Mesendoderm (in vitro differentiated cells): Measurements from ENCODE around the gene TSPAN16.
"Not testable (repeated sequence)": the region's sequence is repeated elsewhere in the genome, so short reads cannot be mapped to it uniquely, and the experiment has no call there.

Experiments
- DNase-seq: peaks from one replicate; pipeline ENCODE4 v3.0.0; 2013
- H2AK5ac ChIP-seq: 2 replicates; pipeline ENCODE4 v1.6.1; 2013; ENCODE audit warnings: low read length, inconsistent platforms
- H2BK120ac ChIP-seq: 2 replicates; pipeline ENCODE4 v1.6.1; 2013; ENCODE audit warnings: low read depth, mild to moderate bottlenecking, low read length, moderate library complexity, mixed read lengths
- H2BK15ac ChIP-seq: replicated peaks from 2 replicates; pipeline ENCODE4 v1.6.1; 2013; ENCODE audit warnings: low read depth, mild to moderate bottlenecking, moderate library complexity
- H2BK5ac ChIP-seq: 2 replicates; pipeline ENCODE4 v1.6.1; 2013; ENCODE audit warnings: low read length, inconsistent platforms
- H3K18ac ChIP-seq: 2 replicates; pipeline ENCODE4 v1.6.1; 2013; ENCODE audit warnings: mild to moderate bottlenecking, low read length, mixed read lengths
- H3K23ac ChIP-seq: one replicate; pipeline ENCODE4 v1.6.1; 2013; ENCODE audit warnings: low read length
- H3K27ac ChIP-seq: 2 replicates; pipeline ENCODE4 v1.5.1; 2013; ENCODE audit warnings: low read depth, mild to moderate bottlenecking, inconsistent platforms, low read length, moderate library complexity
- H3K27me3 ChIP-seq: 2 replicates; pipeline ENCODE4 v1.6.1; 2013; ENCODE audit warnings: low read length, control low read depth, mild to moderate bottlenecking, inconsistent platforms; ENCODE audit not compliant: insufficient read depth, poor library complexity
- H3K36me3 ChIP-seq: 2 replicates; pipeline ENCODE4 v1.6.1; 2013; ENCODE audit warnings: low read length, inconsistent platforms; ENCODE audit not compliant: control insufficient read depth, insufficient read depth
- H3K4ac ChIP-seq: one replicate; pipeline ENCODE4 v1.6.1; 2013; ENCODE audit warnings: low read depth, mild to moderate bottlenecking, low read length, moderate library complexity
- H3K4me1 ChIP-seq: 2 replicates; pipeline ENCODE4 v1.6.1; 2013; ENCODE audit warnings: low read depth, low read length, inconsistent platforms; ENCODE audit not compliant: control insufficient read depth
- H3K4me2 ChIP-seq: 2 replicates; pipeline ENCODE4 v1.6.1; 2013; ENCODE audit warnings: low read length
- H3K4me3 ChIP-seq: 2 replicates; pipeline ENCODE4 v1.5.1; 2013; ENCODE audit warnings: mild to moderate bottlenecking, low read length
- H3K56ac ChIP-seq: one replicate; pipeline ENCODE4 v1.6.1; 2013; ENCODE audit warnings: low read length
- H3K79me1 ChIP-seq: 2 replicates; pipeline ENCODE4 v1.6.1; 2013; ENCODE audit warnings: low read length, inconsistent platforms
- H3K79me2 ChIP-seq: 2 replicates; pipeline ENCODE4 v1.6.1; 2013; ENCODE audit warnings: mild to moderate bottlenecking, low read length; ENCODE audit not compliant: control insufficient read depth, insufficient read depth
- H3K9ac ChIP-seq: 2 replicates; pipeline ENCODE4 v1.6.1; 2013; ENCODE audit warnings: low read length, inconsistent platforms
- H4K5ac ChIP-seq: one replicate; pipeline ENCODE4 v1.6.1; 2013; ENCODE audit warnings: low read length
- H4K8ac ChIP-seq: one replicate; pipeline ENCODE4 v1.6.1; 2013; ENCODE audit warnings: low read depth, mild to moderate bottlenecking, control low read depth, low read length, moderate library complexity
- WGBS: extraction: QIAGEN DNeasy Blood & Tissue Kit; methylation state at CpG from one replicate; pipeline ENCODE4 v1.1.7; 2013; ENCODE audit warnings: low lambda C conversion rate, missing lambda C conversion rate; ENCODE audit not compliant: insufficient coverage; ENCODE audit errors: extremely low coverage; 5-methylcytosine and 5-hydroxymethylcytosine counted together

Gene TSPAN16

GRCh38 chr19:11345122-11345803, 49.3 kb downstream of the TSPAN16 start:
- Histone ChIP-seq H3K9ac (peak overlapping the region; percentile 85), H3K36me3 (no peaks in the 10 kb centered on the region), H4K8ac (no peak overlapping the region), H3K79me2 (no peaks in the 10 kb centered on the region), H3K4me3 (no peak overlapping the region), H3K4me2 (peak overlapping the region; percentile 74), H2BK5ac (no peak overlapping the region), H2BK120ac (no peak overlapping the region), H3K79me1 (peaks cover 2% of the 10 kb centered on the region), H2AK5ac (no peak overlapping the region), H3K27ac (no peak overlapping the region), H4K5ac (no peak overlapping the region), H3K23ac (no peak overlapping the region), H3K4me1 (peaks cover 6% of the 10 kb centered on the region), H3K27me3 (no peaks in the 10 kb centered on the region), H2BK15ac (no peak overlapping the region), H3K56ac (peak overlapping the region; percentile 91), H3K4ac (no peak overlapping the region), H3K18ac (no peak overlapping the region)
- DNase-seq = no peak
- WGBS = no CpG with 5 or more reads among the region's 15 CpGs

GRCh38 chr19:11346104-11346940, 50.4 kb downstream of the TSPAN16 start, which contains the start of the genes CCDC159 and TMEM205:
TSS of gene CCDC159 (plus strand) at chr19:11346519. CDS start at chr19:11346607, 88 bp downstream.
TSS of gene TMEM205 (minus strand) at chr19:11346268. CDS start at chr19:11345619, 649 bp downstream.
- H3K4me3 ChIP-seq = peak within 1 kb of the TSS; percentile 88
- H3K36me3 ChIP-seq = no peaks in the 10 kb centered on the region
- H3K4me2 ChIP-seq = peak within 1 kb of the TSS; percentile 86
- WGBS = no CpG with 5 or more reads among the region's 50 CpGs
- peak within 1 kb of the TSS; percentile 43 for H3K27ac ChIP-seq
- H3K79me2 ChIP-seq = no peaks in the 10 kb centered on the region
- H3K4me1 ChIP-seq = peaks cover 6% of the 10 kb centered on the region
- no peak within 1 kb of the TSS for H4K8ac ChIP-seq
- H3K27me3 ChIP-seq = no peaks in the 10 kb centered on the region
- H2BK15ac ChIP-seq = no peak within 1 kb of the TSS
- H3K56ac ChIP-seq = peak within 1 kb of the TSS; percentile 91
- H3K79me1 ChIP-seq = peaks cover 2% of the 10 kb centered on the region
- H3K9ac ChIP-seq = peak within 1 kb of the TSS; percentile 85
- no peak within 1 kb of the TSS for H3K4ac ChIP-seq
- H3K23ac ChIP-seq = peak within 1 kb of the TSS; percentile 57
- no peak within 1 kb of the TSS for H2BK5ac ChIP-seq
- DNase-seq = peak; percentile 100
- no peak within 1 kb of the TSS for H4K5ac ChIP-seq
- H2AK5ac ChIP-seq = no peak within 1 kb of the TSS
- no peak within 1 kb of the TSS for H2BK120ac ChIP-seq
- H3K18ac ChIP-seq = no peak within 1 kb of the TSS

GRCh38 chr19:11347546-11348039, 51.6 kb downstream of the TSPAN16 start:
- DNase-seq = no peak
- H2BK15ac ChIP-seq = no peak overlapping the region
- no peak overlapping the region for H3K27ac ChIP-seq
- H3K4ac ChIP-seq = no peak overlapping the region
- H3K36me3 ChIP-seq = no peaks in the 10 kb centered on the region
- no peak overlapping the region for H3K4me2 ChIP-seq
- no peak overlapping the region for H2BK5ac ChIP-seq
- H3K18ac ChIP-seq = no peak overlapping the region
- no peak overlapping the region for H2BK120ac ChIP-seq
- no peak overlapping the region for H3K23ac ChIP-seq
- H3K27me3 ChIP-seq = no peaks in the 10 kb centered on the region
- H3K9ac ChIP-seq = no peak overlapping the region
- H3K56ac ChIP-seq = no peak overlapping the region
- no CpG with 5 or more reads among the region's 7 CpGs for WGBS
- H3K4me1 ChIP-seq = peaks cover 6% of the 10 kb centered on the region
- no peak overlapping the region for H4K8ac ChIP-seq
- H3K79me2 ChIP-seq = no peaks in the 10 kb centered on the region
- H3K79me1 ChIP-seq = peaks cover 2% of the 10 kb centered on the region
- H4K5ac ChIP-seq = no peak overlapping the region
- H2AK5ac ChIP-seq = no peak overlapping the region
- no peak overlapping the region for H3K4me3 ChIP-seq

GRCh38 chr19:11349171-11349570, 53.2 kb downstream of the TSPAN16 start:
- no peak for DNase-seq
- Histone ChIP-seq H3K27ac (no peak overlapping the region), H3K9ac (no peak overlapping the region), H3K23ac (no peak overlapping the region), H4K8ac (no peak overlapping the region), H3K27me3 (no peaks in the 10 kb centered on the region), H3K18ac (no peak overlapping the region), H3K4me3 (no peak overlapping the region), H2AK5ac (no peak overlapping the region), H2BK15ac (no peak overlapping the region), H3K4me1 (peaks cover 6% of the 10 kb centered on the region), H3K36me3 (no peaks in the 10 kb centered on the region), H3K4me2 (no peak overlapping the region), H2BK120ac (no peak overlapping the region), H3K4ac (no peak overlapping the region), H4K5ac (no peak overlapping the region), H3K79me1 (peaks cover 2% of the 10 kb centered on the region), H3K79me2 (no peaks in the 10 kb centered on the region), H3K56ac (no peak overlapping the region), H2BK5ac (no peak overlapping the region)
- no CpG with 5 or more reads among the region's 4 CpGs for WGBS

DNA sequence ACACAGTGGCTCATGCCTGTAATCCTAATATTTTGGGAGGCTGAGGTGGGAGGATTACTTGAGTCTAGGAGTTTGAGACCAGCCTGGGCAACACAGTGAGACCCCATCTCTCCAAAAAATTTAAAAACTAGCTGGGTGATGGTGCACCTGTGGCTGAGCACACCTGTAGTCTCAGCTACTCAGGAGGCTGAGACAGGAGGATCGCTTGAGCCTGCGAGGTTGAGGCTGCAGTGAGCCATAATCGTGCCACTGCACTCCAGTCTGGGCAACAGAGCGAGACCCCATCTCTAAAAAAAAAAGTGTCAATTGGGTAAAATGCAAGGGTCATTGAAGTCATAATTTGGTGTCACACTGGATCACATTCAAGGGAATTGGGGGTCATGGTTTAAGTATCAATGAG, 58.1 kb downstream of the TSPAN16 start:
- H3K79me2 ChIP-seq, H3K4me1 ChIP-seq, H4K5ac ChIP-seq, H3K9ac ChIP-seq, H3K18ac ChIP-seq, H2BK5ac ChIP-seq, H2AK5ac ChIP-seq, H3K23ac ChIP-seq, H3K79me1 ChIP-seq, H3K27ac ChIP-seq, DNase-seq, H2BK15ac ChIP-seq, H3K4me3 ChIP-seq, H3K36me3 ChIP-seq, H2BK120ac ChIP-seq, H3K56ac ChIP-seq, H3K27me3 ChIP-seq, H3K4me2 ChIP-seq, H3K4ac ChIP-seq, H4K8ac ChIP-seq: not testable (repeated sequence)
- no CpG with 5 or more reads among the region's 4 CpGs for WGBS
